NB4 (cell line): Measurements from ENCODE around the gene PPP2R2D.

Source experiments
- POLR2A ChIP-seq: IDR thresholded peaks from 2 replicates; pipeline ENCODE4 v1.6.1; 2011; ENCODE audit warnings: mild to moderate bottlenecking; ENCODE audit not compliant: insufficient read length; ENCODE audit errors: extremely low read depth
- TF ChIP-seq, protein P1 (sequence below): IDR thresholded peaks from one replicate; pipeline ENCODE4 v1.5.1; 2012; ENCODE audit warnings: low read depth, low read length
- TF ChIP-seq, protein P2 (sequence below): IDR thresholded peaks from 2 replicates; pipeline ENCODE4 v1.6.1; 2011; ENCODE audit warnings: low read depth, low read length

DNA sequence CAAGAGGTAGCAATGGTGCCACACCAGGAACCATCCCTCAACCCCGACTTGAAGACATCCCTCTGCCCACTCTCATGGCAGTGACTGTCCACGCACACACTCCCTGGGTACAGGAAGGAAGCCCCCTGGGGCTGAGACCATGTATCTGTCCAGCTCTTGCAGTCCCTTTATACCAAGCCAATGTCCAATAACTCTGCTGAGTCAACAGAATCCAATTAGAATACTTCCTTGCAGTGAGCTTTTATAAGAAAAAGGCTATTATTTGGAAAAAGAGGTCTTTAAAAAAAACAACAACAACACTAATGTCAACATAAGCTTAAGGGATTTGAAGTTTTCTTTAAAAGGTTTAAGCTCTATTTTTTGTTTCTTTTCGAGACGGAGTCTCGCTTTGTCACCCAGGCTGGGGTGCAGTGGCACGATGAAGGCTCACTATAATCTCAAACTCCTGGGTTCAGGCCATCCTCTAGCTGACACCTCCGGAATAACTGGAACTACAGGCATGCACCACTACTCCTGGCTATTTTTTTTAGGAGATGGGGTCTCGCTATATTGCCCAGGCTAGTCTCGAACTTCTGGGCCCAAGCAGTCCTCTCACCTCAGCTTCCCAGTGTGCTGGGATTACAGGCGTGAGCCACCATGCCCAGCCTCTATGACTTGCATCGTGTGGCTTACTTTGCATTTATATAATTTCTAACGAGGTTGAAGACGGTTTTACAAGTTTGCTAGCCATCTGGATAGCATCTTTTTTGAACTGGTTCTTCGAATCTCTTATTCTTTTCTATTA, 73.4 kb downstream of the PPP2R2D start:
- TF ChIP-seq, protein P1, sequence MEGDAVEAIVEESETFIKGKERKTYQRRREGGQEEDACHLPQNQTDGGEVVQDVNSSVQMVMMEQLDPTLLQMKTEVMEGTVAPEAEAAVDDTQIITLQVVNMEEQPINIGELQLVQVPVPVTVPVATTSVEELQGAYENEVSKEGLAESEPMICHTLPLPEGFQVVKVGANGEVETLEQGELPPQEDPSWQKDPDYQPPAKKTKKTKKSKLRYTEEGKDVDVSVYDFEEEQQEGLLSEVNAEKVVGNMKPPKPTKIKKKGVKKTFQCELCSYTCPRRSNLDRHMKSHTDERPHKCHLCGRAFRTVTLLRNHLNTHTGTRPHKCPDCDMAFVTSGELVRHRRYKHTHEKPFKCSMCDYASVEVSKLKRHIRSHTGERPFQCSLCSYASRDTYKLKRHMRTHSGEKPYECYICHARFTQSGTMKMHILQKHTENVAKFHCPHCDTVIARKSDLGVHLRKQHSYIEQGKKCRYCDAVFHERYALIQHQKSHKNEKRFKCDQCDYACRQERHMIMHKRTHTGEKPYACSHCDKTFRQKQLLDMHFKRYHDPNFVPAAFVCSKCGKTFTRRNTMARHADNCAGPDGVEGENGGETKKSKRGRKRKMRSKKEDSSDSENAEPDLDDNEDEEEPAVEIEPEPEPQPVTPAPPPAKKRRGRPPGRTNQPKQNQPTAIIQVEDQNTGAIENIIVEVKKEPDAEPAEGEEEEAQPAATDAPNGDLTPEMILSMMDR = no peak
- TF ChIP-seq POLR2A = no peak
- TF ChIP-seq, protein P2, sequence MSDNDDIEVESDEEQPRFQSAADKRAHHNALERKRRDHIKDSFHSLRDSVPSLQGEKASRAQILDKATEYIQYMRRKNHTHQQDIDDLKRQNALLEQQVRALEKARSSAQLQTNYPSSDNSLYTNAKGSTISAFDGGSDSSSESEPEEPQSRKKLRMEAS = no peak
